ENCODE measurements around the gene SPTBN1. TPM values are rescaled to one million over a fixed set of nuclear protein-coding genes. Genes with fewer than 3 reads are reported as not detected.

The SPTBN1 gene
- total and polyA plus RNA-seq, 9 of the 15 experiments (the other 6 are each of a cell fraction or from before 2014, with no cell fraction given): 8.9 to 66.8 (median 31.4) TPM

DNA sequence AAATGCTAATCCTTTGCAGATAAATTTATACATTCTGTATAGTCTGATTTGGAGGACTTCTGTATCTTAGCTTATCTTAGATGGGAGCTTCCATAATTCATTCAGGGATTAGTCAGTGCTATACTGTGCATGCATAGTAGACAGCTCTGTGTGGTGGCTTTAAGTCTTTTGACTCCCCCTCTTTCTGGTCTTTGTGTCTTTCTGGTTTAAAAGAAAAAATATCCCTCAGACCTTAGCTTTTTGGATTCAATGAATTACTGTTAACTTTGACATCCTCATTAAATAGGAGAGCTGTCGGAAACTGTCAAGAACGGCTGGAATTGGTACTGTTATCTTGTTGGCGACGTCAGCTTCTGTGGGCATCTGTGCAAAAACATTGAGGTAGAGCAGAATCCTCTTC lies 130.4 kb downstream of the SPTBN1 start (continued):
- TF ChIP-seq, protein P1, sequence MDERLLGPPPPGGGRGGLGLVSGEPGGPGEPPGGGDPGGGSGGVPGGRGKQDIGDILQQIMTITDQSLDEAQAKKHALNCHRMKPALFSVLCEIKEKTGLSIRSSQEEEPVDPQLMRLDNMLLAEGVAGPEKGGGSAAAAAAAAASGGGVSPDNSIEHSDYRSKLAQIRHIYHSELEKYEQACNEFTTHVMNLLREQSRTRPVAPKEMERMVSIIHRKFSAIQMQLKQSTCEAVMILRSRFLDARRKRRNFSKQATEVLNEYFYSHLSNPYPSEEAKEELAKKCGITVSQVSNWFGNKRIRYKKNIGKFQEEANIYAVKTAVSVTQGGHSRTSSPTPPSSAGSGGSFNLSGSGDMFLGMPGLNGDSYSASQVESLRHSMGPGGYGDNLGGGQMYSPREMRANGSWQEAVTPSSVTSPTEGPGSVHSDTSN (CRISPR knock-in tag; IDR thresholded peaks at IDR 0.05; ENCODE audit: low read depth): no peak
- TF ChIP-seq, protein P1 (tag; conservative IDR thresholded peaks at IDR 0.05; ENCODE audit: low read depth): 0 out of 2 replicates have a peak, but pooled peaks have one; percentile 51
- TF ChIP-seq MEIS2 (IDR thresholded peaks at IDR 0.05; ENCODE audit: partially characterized antibody): peak; percentile 81

DNA sequence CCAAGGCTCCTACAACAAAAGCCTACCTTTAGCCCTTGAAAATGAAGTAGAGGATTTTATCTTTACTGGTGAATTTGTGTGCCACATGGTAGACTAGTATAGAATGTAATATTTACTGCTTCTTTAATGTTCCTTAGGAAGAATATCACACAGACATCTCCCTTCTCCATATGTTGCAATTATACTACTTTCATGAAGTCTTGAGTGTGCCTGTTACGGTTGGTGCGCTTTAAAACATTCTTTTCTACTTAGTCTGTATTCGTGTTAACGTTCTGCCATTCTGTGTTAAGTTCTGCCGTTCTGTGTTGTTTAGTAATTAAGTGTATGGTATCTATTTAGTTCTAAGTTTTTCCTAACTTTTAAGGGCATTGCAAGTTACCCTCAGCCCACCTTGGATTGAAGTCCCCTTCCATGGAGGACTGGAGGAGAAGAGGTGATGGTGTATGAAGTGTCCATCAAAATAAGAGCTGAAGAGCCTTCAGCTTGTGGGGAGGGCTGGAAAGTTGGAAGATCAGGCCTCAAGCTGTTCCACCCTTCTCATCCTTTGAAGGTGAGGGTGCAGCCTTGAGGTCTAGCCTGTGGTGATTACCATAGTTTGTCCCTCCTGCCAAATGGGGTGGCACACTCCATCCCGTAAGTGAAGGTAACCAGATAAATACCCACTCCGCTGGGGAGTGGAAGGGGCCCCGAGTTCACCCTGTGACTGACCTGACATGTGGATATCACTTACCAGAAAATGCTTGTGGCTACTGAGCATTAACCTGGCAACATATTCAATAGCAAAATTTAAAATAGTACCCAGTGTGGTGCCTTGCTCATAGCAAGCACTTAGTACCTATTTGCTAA lies 131.3 kb downstream of the SPTBN1 start:
- H3K27ac ChIP-seq (ENCODE audit: extremely low read depth, low read depth, low read length): no peak overlapping the region; the same call in 2 of the 3 replicates
- no peak overlapping the region for H3K4me3 ChIP-seq
- WGBS (ENCODE audit: insufficient coverage, low coverage, missing lambda C conversion rate): 77% methylated on average over 8 of the region's 8 CpGs
- H3K9ac ChIP-seq (ENCODE audit: insufficient read depth in 1 of 2, low read depth in 2 of 2, low read length in 2 of 2): peak overlapping the region in 1 of 2 experiments; percentile 23; a peak in 1 of 4 replicates
- peaks cover 80% of the 10 kb centered on the region for H3K79me2 ChIP-seq (ENCODE audit: control insufficient read depth, insufficient read depth, low read length)
- intact Hi-C loops (cut with micrococcal nuclease) (no loop called here), in situ Hi-C loops (cut with MboI) (no loop called here)
- BruUV-seq (replicated peaks): no TSS peak
- CTCF ChIA-PET (ENCODE audit: low intra/inter-chr PET ratio): no interaction called here
- H3K36me3 ChIP-seq (ENCODE audit: control insufficient read depth, insufficient read depth, low read length): no peaks in the 10 kb centered on the region
- no peaks in the 10 kb centered on the region for H3K9me3 ChIP-seq (replicated peaks; ENCODE audit: control insufficient read depth, insufficient read depth, low read depth, low read length)
- TF ChIP-seq, protein P2, sequence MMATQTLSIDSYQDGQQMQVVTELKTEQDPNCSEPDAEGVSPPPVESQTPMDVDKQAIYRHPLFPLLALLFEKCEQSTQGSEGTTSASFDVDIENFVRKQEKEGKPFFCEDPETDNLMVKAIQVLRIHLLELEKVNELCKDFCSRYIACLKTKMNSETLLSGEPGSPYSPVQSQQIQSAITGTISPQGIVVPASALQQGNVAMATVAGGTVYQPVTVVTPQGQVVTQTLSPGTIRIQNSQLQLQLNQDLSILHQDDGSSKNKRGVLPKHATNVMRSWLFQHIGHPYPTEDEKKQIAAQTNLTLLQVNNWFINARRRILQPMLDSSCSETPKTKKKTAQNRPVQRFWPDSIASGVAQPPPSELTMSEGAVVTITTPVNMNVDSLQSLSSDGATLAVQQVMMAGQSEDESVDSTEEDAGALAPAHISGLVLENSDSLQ (IDR thresholded peaks at IDR 0.05): 0 out of 2 replicates have a peak, but pooled peaks have one; percentile 38
- TF ChIP-seq HDAC8 (tag; IDR thresholded peaks at IDR 0.05): no peak
- TF ChIP-seq MYNN (IDR thresholded peaks at IDR 0.05): peak; percentile 89
- no peak for TF ChIP-seq MYNN (CRISPR knock-in tag; IDR thresholded peaks at IDR 0.05)
- TF ChIP-seq, protein P3, sequence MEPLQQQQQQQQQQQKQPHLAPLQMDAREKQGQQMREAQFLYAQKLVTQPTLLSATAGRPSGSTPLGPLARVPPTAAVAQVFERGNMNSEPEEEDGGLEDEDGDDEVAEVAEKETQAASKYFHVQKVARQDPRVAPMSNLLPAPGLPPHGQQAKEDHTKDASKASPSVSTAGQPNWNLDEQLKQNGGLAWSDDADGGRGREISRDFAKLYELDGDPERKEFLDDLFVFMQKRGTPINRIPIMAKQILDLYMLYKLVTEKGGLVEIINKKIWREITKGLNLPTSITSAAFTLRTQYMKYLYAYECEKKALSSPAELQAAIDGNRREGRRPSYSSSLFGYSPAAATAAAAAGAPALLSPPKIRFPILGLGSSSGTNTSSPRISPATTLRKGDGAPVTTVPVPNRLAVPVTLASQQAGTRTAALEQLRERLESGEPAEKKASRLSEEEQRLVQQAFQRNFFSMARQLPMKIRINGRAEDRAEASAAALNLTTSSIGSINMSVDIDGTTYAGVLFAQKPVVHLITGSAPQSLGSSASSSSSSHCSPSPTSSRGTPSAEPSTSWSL (CRISPR knock-in tag; IDR thresholded peaks at IDR 0.05; ENCODE audit: borderline replicate concordance): no peak
- TF ChIP-seq ETV5 (CRISPR knock-in tag; IDR thresholded peaks at IDR 0.05; ENCODE audit: low read depth): no peak
- POLR2A ChIA-PET: interaction anchor here (0.5 to 2.1 kb wide), 5 partner anchors 11 to 616 kb away, joined by 3 to 6 read pairs (median 4); partner anchors contain the start of gene PSME4
- ATAC-seq (no peak), FAIRE-seq (no peak), DNase-seq (ENCODE audit: extremely low read depth in 1 of 4, low spot score in 3 of 4) (no peak)
- peaks cover 4% of the 10 kb centered on the region for H4K20me1 ChIP-seq (replicated peaks; ENCODE audit: control insufficient read depth, insufficient read depth, low read length)
- H3K9me1 ChIP-seq (ENCODE audit: control insufficient read depth, insufficient read depth, low read length): peaks cover 4% of the 10 kb centered on the region
- peaks cover 15 to 78% of the 10 kb centered on the region in 2 experiments; a peak in 4 of 5 replicates for H3K4me1 ChIP-seq (replicated peaks in 1 of 2; ENCODE audit: control insufficient read depth in 2 of 2, insufficient read depth in 2 of 2, low read length in 2 of 2)
- no peak overlapping the region for H3K4me2 ChIP-seq (ENCODE audit: insufficient read depth, low read length)
- no peaks in the 10 kb centered on the region for H3K27me3 ChIP-seq (ENCODE audit: control insufficient read depth in 2 of 2, insufficient read depth in 2 of 2, low read length in 2 of 2)
- H2AFZ ChIP-seq (ENCODE audit: low read depth, low read length): no peak overlapping the region

Data from K562 (cell line).